Measurements from ENCODE around the gene MLLT3.

- TF ChIP-seq, protein P1, sequence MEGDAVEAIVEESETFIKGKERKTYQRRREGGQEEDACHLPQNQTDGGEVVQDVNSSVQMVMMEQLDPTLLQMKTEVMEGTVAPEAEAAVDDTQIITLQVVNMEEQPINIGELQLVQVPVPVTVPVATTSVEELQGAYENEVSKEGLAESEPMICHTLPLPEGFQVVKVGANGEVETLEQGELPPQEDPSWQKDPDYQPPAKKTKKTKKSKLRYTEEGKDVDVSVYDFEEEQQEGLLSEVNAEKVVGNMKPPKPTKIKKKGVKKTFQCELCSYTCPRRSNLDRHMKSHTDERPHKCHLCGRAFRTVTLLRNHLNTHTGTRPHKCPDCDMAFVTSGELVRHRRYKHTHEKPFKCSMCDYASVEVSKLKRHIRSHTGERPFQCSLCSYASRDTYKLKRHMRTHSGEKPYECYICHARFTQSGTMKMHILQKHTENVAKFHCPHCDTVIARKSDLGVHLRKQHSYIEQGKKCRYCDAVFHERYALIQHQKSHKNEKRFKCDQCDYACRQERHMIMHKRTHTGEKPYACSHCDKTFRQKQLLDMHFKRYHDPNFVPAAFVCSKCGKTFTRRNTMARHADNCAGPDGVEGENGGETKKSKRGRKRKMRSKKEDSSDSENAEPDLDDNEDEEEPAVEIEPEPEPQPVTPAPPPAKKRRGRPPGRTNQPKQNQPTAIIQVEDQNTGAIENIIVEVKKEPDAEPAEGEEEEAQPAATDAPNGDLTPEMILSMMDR (IDR thresholded peaks at IDR 0.05; ENCODE audit: low read length) = no peak
- TF ChIP-seq EZH2 (optimal IDR thresholded peaks at IDR 0.05; ENCODE audit: low read depth, low read length) = no peak
These were observed 65.0 kb downstream of the MLLT3 start for GRCh38 chr9:20557285-20557684.

Measured in MM.1S (cell line).